ENCODE data around the gene MICU1.

The MICU1 gene

DNA sequence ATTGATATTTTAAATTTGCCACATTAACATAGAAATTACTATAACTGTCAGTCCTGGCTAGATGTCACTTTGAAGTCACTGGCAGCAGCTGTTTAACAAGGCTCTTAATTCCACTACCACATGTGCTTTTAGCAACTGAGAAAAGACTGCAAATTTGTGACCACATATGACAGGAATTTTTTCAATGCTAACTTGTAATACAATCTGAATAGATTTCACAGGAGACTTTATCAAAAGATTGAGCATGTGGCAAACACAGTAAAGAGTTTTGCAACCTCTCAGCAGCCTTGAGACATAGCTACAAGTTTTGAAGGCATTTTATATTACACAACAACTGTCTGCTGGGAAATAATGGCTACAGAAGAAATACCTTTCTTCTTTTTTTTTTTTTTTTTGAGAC lies 73.0 kb downstream of the MICU1 start:
- TF ChIP-seq CTCF (IDR thresholded peaks at IDR 0.05) = no peak

DNA sequence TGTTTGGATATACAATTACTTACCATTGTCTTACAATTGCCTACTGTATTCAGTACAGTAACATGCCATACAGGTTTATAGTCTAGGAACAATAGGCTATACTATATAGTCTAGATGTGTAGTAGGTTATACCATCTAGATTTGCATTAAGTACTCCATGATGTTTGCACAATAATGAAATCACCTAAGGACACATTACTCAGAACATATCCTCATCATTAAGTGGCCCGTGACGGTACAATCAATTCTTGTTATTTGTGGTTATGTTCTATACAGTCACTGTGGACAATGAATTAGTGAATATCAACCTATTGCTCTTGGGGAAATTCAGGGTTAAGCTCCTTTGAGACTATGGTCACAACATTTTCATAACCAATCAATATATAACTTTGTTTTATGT lies 75.6 kb downstream of the MICU1 start:
- TF ChIP-seq CTCF (IDR thresholded peaks at IDR 0.05) = no peak

DNA sequence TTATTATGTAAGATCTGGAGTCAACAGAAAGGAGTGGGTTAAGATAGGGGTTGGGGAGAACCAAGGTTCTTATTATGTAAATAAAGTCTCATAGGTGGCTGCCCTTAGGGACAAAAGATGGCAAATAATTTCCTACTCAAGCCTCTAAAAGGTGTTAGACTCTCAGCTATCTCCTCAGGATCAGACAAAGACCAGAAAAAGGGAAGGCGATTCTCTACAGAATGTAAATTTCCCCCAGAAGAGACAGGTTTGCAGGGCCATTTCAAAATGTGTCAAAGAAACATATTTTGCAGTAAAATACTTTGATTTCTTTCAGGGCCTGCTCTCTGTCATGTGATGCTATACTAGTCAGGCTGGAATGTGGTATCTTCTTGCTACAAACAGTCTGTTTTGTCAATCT lies 80.3 kb downstream of the MICU1 start:
- no peak for TF ChIP-seq CTCF (IDR thresholded peaks at IDR 0.05)

- TF ChIP-seq CTCF (IDR thresholded peaks at IDR 0.05) = no peak
Observed at GRCh38 chr10:72542396-72542815, 83.5 kb downstream of the MICU1 start.

- TF ChIP-seq CTCF (IDR thresholded peaks at IDR 0.05) = no peak
Observed at GRCh38 chr10:72541337-72541736, 84.5 kb downstream of the MICU1 start.

- no peak for TF ChIP-seq CTCF (IDR thresholded peaks at IDR 0.05)
Observed at GRCh38 chr10:72540193-72540807, 85.6 kb downstream of the MICU1 start.

DNA sequence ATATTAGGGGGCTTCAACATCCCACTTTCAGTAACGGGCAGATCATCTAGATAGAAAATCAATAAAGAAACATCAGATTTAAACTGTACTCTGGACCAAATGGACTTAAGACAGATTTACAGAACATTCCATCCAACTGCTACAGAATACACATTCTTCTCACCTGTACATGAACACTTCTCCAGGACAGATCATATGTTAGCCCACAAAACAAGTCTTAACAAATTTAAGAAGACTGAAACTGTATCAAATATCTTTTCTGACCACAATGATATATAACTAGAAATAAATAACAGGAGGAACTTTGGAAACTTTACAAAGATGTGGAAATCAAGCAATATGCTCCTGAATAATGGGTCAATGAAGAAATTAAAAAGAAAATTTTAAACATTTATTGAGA lies 86.7 kb downstream of the MICU1 start:
- no peak for TF ChIP-seq CTCF (IDR thresholded peaks at IDR 0.05)

- no peak for TF ChIP-seq CTCF (IDR thresholded peaks at IDR 0.05)
Observed at GRCh38 chr10:72525689-72526088, 100.2 kb downstream of the MICU1 start.

Data from LNCAP (cell line).